HG03097 (cell line): ENCODE measurements around the gene ZBTB7C.

Source experiments
- ATAC-seq: cut with Tn5 transposase; IDR thresholded peaks from one replicate; pipeline ENCODE4 v1.9.1; 2021; ENCODE audit not compliant: unreplicated experiment, low FRiP score

Gene ZBTB7C

GRCh38 chr18:48419277-48420022 lies 10.3 kb upstream of the ZBTB7C start:
- no peak for ATAC-seq

- ATAC-seq, result no peak
Observed at GRCh38 chr18:48418539-48419276, 9.5 kb upstream of the ZBTB7C start.

GRCh38 chr18:48417985-48418384 lies 8.8 kb upstream of the ZBTB7C start:
- ATAC-seq, result no peak

GRCh38 chr18:48413342-48413741 lies 4.2 kb upstream of the ZBTB7C start:
- no peak for ATAC-seq

- no peak for ATAC-seq
Observed at GRCh38 chr18:48412339-48412929, 3.3 kb upstream of the ZBTB7C start.

GRCh38 chr18:48410095-48410920 lies 1.1 kb upstream of the ZBTB7C start:
- ATAC-seq, result peak; percentile 95

- ATAC-seq, result no peak
Observed at GRCh38 chr18:48409591-48410094, 460 bp upstream of the ZBTB7C start.

- no peak for ATAC-seq
Observed at GRCh38 chr18:48408111-48408726, 964 bp downstream of the ZBTB7C start.

GRCh38 chr18:48407358-48407757 lies 1.8 kb downstream of the ZBTB7C start:
- no peak for ATAC-seq

GRCh38 chr18:48405978-48406377 lies 3.2 kb downstream of the ZBTB7C start:
- no peak for ATAC-seq

GRCh38 chr18:48404716-48405507 lies 4.3 kb downstream of the ZBTB7C start:
- ATAC-seq, result no peak

- ATAC-seq, result no peak
Observed at GRCh38 chr18:48402953-48403352, 6.2 kb downstream of the ZBTB7C start.

GRCh38 chr18:48399303-48400075 lies 9.7 kb downstream of the ZBTB7C start:
- no peak for ATAC-seq

GRCh38 chr18:48398074-48398473 lies 11.1 kb downstream of the ZBTB7C start:
- no peak for ATAC-seq

- no peak for ATAC-seq
Observed at GRCh38 chr18:48397021-48397420, 12.2 kb downstream of the ZBTB7C start.

- ATAC-seq, result no peak
Observed at GRCh38 chr18:48396561-48396960, 12.6 kb downstream of the ZBTB7C start.

- ATAC-seq, result no peak
Observed at GRCh38 chr18:48395646-48396045, 13.5 kb downstream of the ZBTB7C start.

- no peak for ATAC-seq
Observed at GRCh38 chr18:48394176-48394575, 15.0 kb downstream of the ZBTB7C start.

- ATAC-seq, result no peak
Observed at GRCh38 chr18:48393776-48394175, 15.4 kb downstream of the ZBTB7C start.
